Uterus (tissue), 2 donors: ENCODE results near the gene RNASE4.

Experiments used
- CTCF ChIP-seq, 4 experiments: fragments of 200-600 bp in 2 of 4; fragments of 450-650 bp in 2 of 4; sonication (generic) in 2 of 4; IDR thresholded peaks; one replicate each; pipeline ENCODE4 v1.5.1; 2016 to 2019; ENCODE audit warnings: antibody characterized with exemption in 4 of 4, mild to moderate bottlenecking in 2 of 4, moderate library complexity in 1 of 4
- POLR2A ChIP-seq, 2 donors: fragments of 450-650 bp; IDR thresholded peaks; one replicate each; pipeline ENCODE4 v1.6.1; 2016; ENCODE audit warnings: antibody characterized with exemption in 2 of 2, mild to moderate bottlenecking in 1 of 2, moderate library complexity in 1 of 2

GRCh38 chr14:20688167-20688839 lies 3.9 kb downstream of the RNASE4 start, which contains the start of gene ANG:
- TF ChIP-seq CTCF (IDR thresholded peaks at IDR 0.05), result no peak
- no peak for TF ChIP-seq POLR2A (IDR thresholded peaks at IDR 0.05)
